Head of caudate nucleus (tissue), 42 donors: ENCODE results near the gene MST1R.
"Not testable (repeated sequence)": the region's sequence is repeated elsewhere in the genome, so short reads cannot be mapped to it uniquely, and the experiment has no call there.

ENCODE experiments used
- DNase-seq, 42 donors: peaks; one replicate each; pipeline versions ENCODE4 v3.0.0 to v3.0.0-alpha.2; 2020 to 2021; ENCODE audit warnings: mixed read lengths in 7 of 42
- intact Hi-C: fragments of 100-400 bp; cut with DNase I; formaldehyde crosslinking; loops from one replicate; pipeline ENCODE4 v1.15.0; 2022

The MST1R gene

GRCh38 chr3:49916686-49917085, 13.0 kb upstream of the MST1R start:
- DNase-seq, result no peak
- intact Hi-C loops, result no loop called here

- intact Hi-C loops, result no loop called here
- DNase-seq, result no peak
These were observed 11.2 kb upstream of the MST1R start for GRCh38 chr3:49914906-49915305.

GRCh38 chr3:49912881-49913281, 9.2 kb upstream of the MST1R start:
- intact Hi-C loops, result no loop called here
- DNase-seq, result peak in 16 of 42 donors; percentile 9 to 61 (median 28)

GRCh38 chr3:49911611-49912010, 7.9 kb upstream of the MST1R start:
- intact Hi-C loops, result no loop called here
- no peak for DNase-seq

- intact Hi-C loops, result no loop called here
- DNase-seq, result no peak
These were observed 7.4 kb upstream of the MST1R start for GRCh38 chr3:49911124-49911420.

- intact Hi-C loops, result no loop called here
- DNase-seq, result peak in 28 of 42 donors; percentile 9 to 63 (median 35)
These were observed 6.9 kb upstream of the MST1R start for GRCh38 chr3:49910409-49911123.

GRCh38 chr3:49908373-49909199, 4.9 kb upstream of the MST1R start:
- intact Hi-C loops, result no loop called here
- no peak for DNase-seq

- DNase-seq, result peak; percentile 25 to 84 (median 61)
- intact Hi-C loops, result no loop called here
These were observed 2.5 kb upstream of the MST1R start for GRCh38 chr3:49906073-49906743.

GRCh38 chr3:49904448-49904847, 775 bp upstream of the MST1R start:
- DNase-seq, intact Hi-C loops: not testable (repeated sequence)

GRCh38 chr3:49902511-49903345, 945 bp downstream of the MST1R start:
- DNase-seq, result no peak
- intact Hi-C loops, result no loop called here

GRCh38 chr3:49901366-49902339, 2.0 kb downstream of the MST1R start:
- intact Hi-C loops, result no loop called here
- no peak for DNase-seq

GRCh38 chr3:49900491-49901153, 3.1 kb downstream of the MST1R start:
- intact Hi-C loops, result no loop called here
- peak in 6 of 42 donors; percentile 16 to 50 (median 33) for DNase-seq

- DNase-seq, result peak in 20 of 42 donors; percentile 1 to 52 (median 28)
- intact Hi-C loops, result no loop called here
These were observed 3.9 kb downstream of the MST1R start for GRCh38 chr3:49899815-49900214.

GRCh38 chr3:49898991-49899390, 4.7 kb downstream of the MST1R start:
- DNase-seq, result no peak
- intact Hi-C loops, result no loop called here

- intact Hi-C loops, result no loop called here
These were observed 7.3 kb downstream of the MST1R start for GRCh38 chr3:49896345-49896744.

GRCh38 chr3:49895791-49896190, 7.9 kb downstream of the MST1R start:
- intact Hi-C loops, result no loop called here
- no peak for DNase-seq

More at GRCh38 chr3:49896345-49896744, 7.3 kb downstream of the MST1R start:
- DNase-seq, result no peak

GRCh38 chr3:49889296-49889695, 14.4 kb downstream of the MST1R start:
- DNase-seq, result no peak
- intact Hi-C loops, result no loop called here

- no peak for DNase-seq
- intact Hi-C loops, result no loop called here
These were observed 16.8 kb downstream of the MST1R start for GRCh38 chr3:49886922-49887265.
